K562 (cell line): Measurements from ENCODE around the gene RECK. TPM values are rescaled to one million over a fixed set of nuclear protein-coding genes. Genes with fewer than 3 reads are reported as not detected.

Experiments
- ATAC-seq: fragments of 200-7000 bp; cut with Tn5 transposase; 3 replicates; pipeline ENCODE4 v1.9.1; 2020; ENCODE audit warnings: moderate library complexity
- BruUV-seq: library from RNA; stranded (reverse); fragments of 400-500 nt; replicated peaks from 2 replicates; lab custom pipeline; 2021; lab: Mats Ljungman, UMichigan
- CTCF ChIA-PET: fragments of 300-600 bp; formaldehyde crosslinking; extraction: SDS; loops from one replicate; lab custom pipeline; 2021; ENCODE audit warnings: low intra/inter-chr PET ratio; lab: Yijun Ruan, JAX
- POLR2A ChIA-PET: fragments of 300-600, 350-650 bp; sonication (Branson Sonifier 250); formaldehyde crosslinking; extraction: SDS; loops from one replicate; lab custom pipeline; 2021; ENCODE audit warnings: antibody characterized with exemption, inconsistent platforms; lab: Yijun Ruan, JAX
- DNase-seq, 4 experiments: peaks; one replicate each; pipeline versions ENCODE4 v3.0.0 to v3.0.0-alpha.2; 2011 to 2018; ENCODE audit warnings: low spot score in 3 of 4, mixed read lengths in 3 of 4; ENCODE audit errors: extremely low read depth in 1 of 4
- FAIRE-seq: peaks from 2 replicates; lab custom pipeline; 2011; peaks lifted over from hg19 to GRCh38; lab: Jason Lieb, UNC
- H2AFZ ChIP-seq: 2 replicates; pipeline ENCODE4 v1.6.0; 2011; ENCODE audit warnings: low read depth, low read length, control low read depth, inconsistent platforms
- H3K27ac ChIP-seq: fragments of 200-600 bp; 3 replicates; pipeline ENCODE4 v1.8.0; 2011; ENCODE audit warnings: low read depth, mild to moderate bottlenecking, control low read depth, inconsistent platforms, low read length, moderate library complexity, mixed read lengths; ENCODE audit errors: extremely low read depth
- H3K27me3 ChIP-seq, 2 experiments: fragments of 300-600 bp in 1 of 2; 2 replicates in 1 of 2; 3 replicates in 1 of 2; pipeline versions ENCODE4 v1.6.0 to v1.8.0; 2011; ENCODE audit warnings: inconsistent platforms in 2 of 2, low read length in 2 of 2, mild to moderate bottlenecking in 1 of 2, mixed read lengths in 1 of 2, moderate library complexity in 1 of 2; ENCODE audit not compliant: control insufficient read depth in 2 of 2, insufficient read depth in 2 of 2
- H3K36me3 ChIP-seq: fragments of 300-600 bp; 3 replicates; pipeline ENCODE4 v1.8.0; 2011; ENCODE audit warnings: mild to moderate bottlenecking, low read length, inconsistent platforms; ENCODE audit not compliant: control insufficient read depth, insufficient read depth
- H3K4me1 ChIP-seq, 2 experiments: fragments of 200-600 bp in 1 of 2; replicated peaks in 1 of 2; 2 replicates in 1 of 2; 3 replicates in 1 of 2; pipeline versions ENCODE4 v1.5.1 to v1.8.0; 2011; ENCODE audit warnings: inconsistent platforms in 2 of 2, low read length in 2 of 2, mild to moderate bottlenecking in 1 of 2, mixed read lengths in 1 of 2, moderate library complexity in 1 of 2; ENCODE audit not compliant: control insufficient read depth in 2 of 2, insufficient read depth in 2 of 2
- H3K4me2 ChIP-seq: 2 replicates; pipeline ENCODE4 v1.6.1; 2011; ENCODE audit warnings: low read length, control low read depth, inconsistent platforms, mixed read lengths; ENCODE audit not compliant: insufficient read depth
- H3K4me3 ChIP-seq: fragments of 200-600 bp; sonication (generic), shearing (Covaris generic); 2 replicates; pipeline ENCODE4 v1.5.1; 2016; ENCODE audit warnings: control low read depth, inconsistent platforms
- H3K79me2 ChIP-seq: fragments of 200-600 bp; 3 replicates; pipeline ENCODE4 v1.8.0; 2011; ENCODE audit warnings: low read length, inconsistent platforms; ENCODE audit not compliant: control insufficient read depth, insufficient read depth
- H3K9ac ChIP-seq, 2 experiments: 2 replicates each; pipeline versions ENCODE4 v1.6.0 to v1.6.1; 2011; ENCODE audit warnings: low read depth in 2 of 2, low read length in 2 of 2, control low read depth in 1 of 2, inconsistent platforms in 1 of 2, mild to moderate bottlenecking in 1 of 2, mixed read lengths in 1 of 2; ENCODE audit not compliant: insufficient read depth in 1 of 2
- H3K9me1 ChIP-seq: one replicate; pipeline ENCODE4 v1.6.0; 2011; ENCODE audit warnings: inconsistent platforms, mild to moderate bottlenecking, low read length, moderate library complexity; ENCODE audit not compliant: control insufficient read depth, insufficient read depth
- H3K9me3 ChIP-seq: replicated peaks from 2 replicates; pipeline ENCODE4 v1.5.1; 2011; ENCODE audit warnings: low read depth, low read length, inconsistent platforms; ENCODE audit not compliant: control insufficient read depth, insufficient read depth
- H4K20me1 ChIP-seq: replicated peaks from 2 replicates; pipeline ENCODE4 v1.6.1; 2011; ENCODE audit warnings: low read length, inconsistent platforms, mixed read lengths; ENCODE audit not compliant: control insufficient read depth, insufficient read depth
- NR2C1 ChIP-seq, 2 experiments: fragments of 450-650 bp; IDR thresholded peaks; 2 replicates each; pipeline ENCODE4 v1.6.1; 2017; ENCODE audit warnings: mild to moderate bottlenecking in 2 of 2, antibody characterized with exemption in 1 of 2, inconsistent platforms in 1 of 2, missing compliant biosample characterization in 1 of 2, missing genetic modification characterization in 1 of 2
- NRF1 ChIP-seq, 2 experiments: fragments of 450-650 bp; IDR thresholded peaks in 1 of 2; conservative IDR thresholded peaks in 1 of 2; 2 replicates each; pipeline ENCODE4 v1.6.1; 2014; ENCODE audit warnings: mild to moderate bottlenecking in 2 of 2
- ZNF785 ChIP-seq: fragments of 250-450 bp; sonication (Bioruptor Pico); IDR thresholded peaks from 2 replicates; pipeline ENCODE4 v1.4.0; 2020; ENCODE audit warnings: mild to moderate bottlenecking
- WGBS: fragments of 100-300 bp; shearing (Covaris generic); methylation state at CpG from one replicate; pipeline ENCODE4 v1.1.6; 2016; ENCODE audit warnings: low coverage, mixed read lengths; ENCODE audit not compliant: insufficient coverage; ENCODE audit errors: missing lambda C conversion rate; 5-methylcytosine and 5-hydroxymethylcytosine counted together
- in situ Hi-C: fragments of 300-500 bp; cut with MboI; formaldehyde crosslinking; loops from 4 replicates; pipeline ENCODE4 v1.15.0; 2018; ENCODE audit warnings: inconsistent platforms, mixed read lengths
- intact Hi-C: fragments of 100-400 bp; cut with micrococcal nuclease; formaldehyde crosslinking; loops from 2 replicates; pipeline ENCODE4 v1.14.2; 2022
- polyA plus RNA-seq, 8 experiments: library from polyadenylated mRNA; depleted of rRNA in 4 of 8; stranded (reverse) in 5 of 8; unstranded in 3 of 8; fragments of >200 nt; fragmentation: Nextera tagmentation in 2 of 8; fragmentation: Illumina TruSeq in 1 of 8; extraction: Ambion mirVana in 2 of 8; extraction: Trizol in 1 of 8; gene quantifications; 2 replicates each; pipeline versions ENCODE4 v1.2.1 to v1.2.3, GENCODE V29; 2011 to 2014; ENCODE audit warnings: inconsistent platforms in 1 of 8, missing spikeins in 1 of 8
- total RNA-seq, 7 experiments: library from RNA; depleted of rRNA in 6 of 7; stranded (reverse); fragments of >200 nt in 6 of 7; fragmentation: Illumina TruSeq in 2 of 7; extraction: Trizol in 2 of 7; gene quantifications; 2 replicates each; pipeline versions ENCODE4 v1.2.1 to v1.2.3, GENCODE V29; 2011 to 2021; ENCODE audit warnings: low replicate concordance in 1 of 7

RECK gene
- total and polyA plus RNA-seq, 9 of the 15 experiments (the other 6 are each of a cell fraction or from before 2014, with no cell fraction given), result 0.04 to 0.36 (median 0.16) TPM

GRCh38 chr9:36036253-36036779 lies 397 bp upstream of the RECK start:
- peak overlapping the region; percentile 84 for H2AFZ ChIP-seq
- H3K27me3 ChIP-seq, result peaks cover 0 to 12% of the 10 kb centered on the region in 2 experiments; a peak in 4 of 5 replicates
- ChIA-PET POLR2A (interaction anchor here (0.7 kb wide), 1 partner anchor 17 kb away, joined by 3 read pairs; no protein-coding TSS in a partner anchor), CTCF (no interaction called here)
- no peak for TF ChIP-seq ZNF785 (CRISPR knock-in tag)
- peak overlapping the region; percentile 72 for H3K4me2 ChIP-seq
- H3K4me3 ChIP-seq, result peak overlapping the region; percentile 54
- ATAC-seq, result no peak; the same call in 2 of the 3 replicates
- no peaks in the 10 kb centered on the region for H3K79me2 ChIP-seq
- WGBS, result 53% methylated on average over 20 of the region's 20 CpGs
- peaks cover 2 to 15% of the 10 kb centered on the region in 2 experiments; a peak in 3 of 5 replicates for H3K4me1 ChIP-seq
- FAIRE-seq, result no peak
- H3K27ac ChIP-seq, result no peak overlapping the region
- no peaks in the 10 kb centered on the region for H3K9me3 ChIP-seq
- in situ Hi-C loops, result no loop called here
- BruUV-seq, result no TSS peak
- H4K20me1 ChIP-seq, result no peaks in the 10 kb centered on the region
- H3K9me1 ChIP-seq, result no peaks in the 10 kb centered on the region
- DNase-seq, result no peak
- no peaks in the 10 kb centered on the region for H3K36me3 ChIP-seq
- intact Hi-C loops, result no loop called here
- H3K9ac ChIP-seq, result peak overlapping the region in 1 of 2 experiments; percentile 78; a peak in 2 of 4 replicates

- no peaks in the 10 kb centered on the region for H3K9me1 ChIP-seq
- BruUV-seq, result no TSS peak
- peak overlapping the region; percentile 54 for H3K4me3 ChIP-seq
- in situ Hi-C loops (no loop called here), intact Hi-C loops (no loop called here)
- H3K27ac ChIP-seq, result no peak overlapping the region
- ChIA-PET POLR2A (interaction anchor here (0.6 kb wide), 1 partner anchor 377 kb away, joined by 3 read pairs; no protein-coding TSS in a partner anchor), CTCF (no interaction called here)
- H3K36me3 ChIP-seq, result no peaks in the 10 kb centered on the region
- H3K4me1 ChIP-seq, result peaks cover 2 to 15% of the 10 kb centered on the region in 2 experiments; a peak in 3 of 5 replicates
- peak overlapping the region; percentile 84 for H2AFZ ChIP-seq
- 0 out of 4 replicates have a peak, but pooled peaks of 1 of the 2 experiments have one; percentile 0 for TF ChIP-seq NRF1 (conservative IDR thresholded peaks at IDR 0.05 in 1 of 2, IDR thresholded peaks at IDR 0.05 in 1 of 2)
- no peak for TF ChIP-seq NR2C1 (IDR thresholded peaks at IDR 0.05)
- no peak for TF ChIP-seq NR2C1 (tag; IDR thresholded peaks at IDR 0.05)
- no peaks in the 10 kb centered on the region for H3K79me2 ChIP-seq
- peak overlapping the region; percentile 72 for H3K4me2 ChIP-seq
- ATAC-seq, result no peak
- DNase-seq, result no peak
- H3K27me3 ChIP-seq, result peaks cover 0 to 12% of the 10 kb centered on the region in 2 experiments; a peak in 2 of 5 replicates
- 13% methylated on average over 12 of the region's 18 CpGs for WGBS
- no peak for FAIRE-seq
- H4K20me1 ChIP-seq, result no peaks in the 10 kb centered on the region
- peak overlapping the region; percentile 14 to 78; a peak in 2 of 4 replicates for H3K9ac ChIP-seq
- H3K9me3 ChIP-seq, result no peaks in the 10 kb centered on the region
These were observed 923 bp downstream of the RECK start for GRCh38 chr9:36037549-36038122.
